Activated CD4-positive, alpha-beta T cell treated with anti-CD3 and anti-CD28 coated beads, Interleukin-2, amount 50 U/mL, for 4 hours (primary cell): ENCODE measurements around the gene LBR.

Experiments used
- DNase-seq, 2 experiments: peaks; one replicate each; pipeline ENCODE4 v3.0.0-alpha.2; 2020

Gene LBR

DNA sequence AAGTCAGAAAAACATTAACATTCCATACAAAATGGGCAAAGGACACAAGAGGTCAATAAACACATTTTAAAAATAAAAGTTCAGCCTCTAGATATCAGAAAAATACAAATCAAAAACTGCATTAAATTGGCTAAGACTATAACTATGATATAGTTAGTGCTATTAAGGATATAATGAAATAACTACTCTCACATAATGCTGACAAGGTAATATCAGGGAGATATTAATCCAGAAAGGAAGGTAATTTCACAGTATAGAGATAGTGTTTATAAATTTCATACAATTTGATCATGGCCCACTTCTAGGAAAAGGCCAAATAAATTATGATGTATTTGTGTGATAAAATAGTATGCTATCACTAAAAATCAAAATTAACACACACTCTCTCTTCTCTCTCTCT is 61.8 kb downstream of the LBR start:
- DNase-seq = no peak

DNA sequence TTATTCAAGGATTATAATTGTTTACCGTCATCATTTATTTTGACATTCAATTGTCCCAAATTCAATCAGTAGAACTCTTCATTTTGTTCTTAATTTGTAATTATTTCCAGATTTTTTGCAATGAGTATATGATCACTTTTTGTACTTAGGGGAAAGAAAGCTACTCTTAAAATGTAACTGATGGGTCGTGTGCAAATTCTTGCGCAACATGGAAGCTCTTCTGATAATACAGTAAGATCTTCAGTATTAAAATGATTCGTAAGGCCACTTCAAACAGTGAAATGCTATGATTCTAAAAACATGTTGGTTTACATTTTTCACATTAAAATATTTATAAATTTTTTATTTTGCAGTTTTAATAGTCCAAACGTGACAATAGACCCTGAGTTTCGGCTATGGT is 63.4 kb downstream of the LBR start:
- DNase-seq = no peak

- DNase-seq = no peak
Measured at GRCh38 chr1:225362805-225363204, 65.0 kb downstream of the LBR start.

- DNase-seq = no peak
Measured at GRCh38 chr1:225361176-225361575, 66.7 kb downstream of the LBR start.

GRCh38 chr1:225360119-225360518 is 67.7 kb downstream of the LBR start:
- DNase-seq = no peak

DNA sequence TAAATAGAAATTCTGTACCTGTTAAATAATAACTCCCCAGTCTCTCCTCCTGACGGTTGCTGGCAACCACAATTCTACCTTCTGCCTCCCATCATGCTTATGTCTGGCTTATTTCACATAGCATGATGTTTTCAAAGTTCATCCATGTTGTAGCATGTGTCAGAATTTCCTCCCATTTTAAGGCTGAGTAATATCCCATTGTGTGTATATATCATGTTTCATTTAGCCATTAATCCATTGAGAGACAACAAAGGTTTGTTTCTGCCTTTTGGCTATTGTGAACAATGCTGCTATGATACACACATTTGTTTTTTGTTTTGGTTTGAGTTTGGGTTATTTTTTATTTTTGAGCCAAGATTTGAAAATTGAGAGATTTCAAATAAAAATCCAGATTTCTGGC is 72.0 kb downstream of the LBR start:
- DNase-seq = no peak

- DNase-seq = no peak
Measured at GRCh38 chr1:225354906-225355305, 72.9 kb downstream of the LBR start.
